ENCODE results near the gene RNF40. TPM values are rescaled to one million over a fixed set of nuclear protein-coding genes. Genes with fewer than 3 reads are reported as not detected.
A peak's percentile ranks its signal among the peaks of the same experiment; 100 is the strongest.
"Not testable (repeated sequence)": the region's sequence is repeated elsewhere in the genome, so short reads cannot be mapped to it uniquely, and the experiment has no call there.

RNF40 gene
- total RNA-seq, 5 donors from 2014 or later (not counting 1 experiment from before 2014, with no cell fraction given) = 55.7 to 106 (median 95.9) TPM

DNA sequence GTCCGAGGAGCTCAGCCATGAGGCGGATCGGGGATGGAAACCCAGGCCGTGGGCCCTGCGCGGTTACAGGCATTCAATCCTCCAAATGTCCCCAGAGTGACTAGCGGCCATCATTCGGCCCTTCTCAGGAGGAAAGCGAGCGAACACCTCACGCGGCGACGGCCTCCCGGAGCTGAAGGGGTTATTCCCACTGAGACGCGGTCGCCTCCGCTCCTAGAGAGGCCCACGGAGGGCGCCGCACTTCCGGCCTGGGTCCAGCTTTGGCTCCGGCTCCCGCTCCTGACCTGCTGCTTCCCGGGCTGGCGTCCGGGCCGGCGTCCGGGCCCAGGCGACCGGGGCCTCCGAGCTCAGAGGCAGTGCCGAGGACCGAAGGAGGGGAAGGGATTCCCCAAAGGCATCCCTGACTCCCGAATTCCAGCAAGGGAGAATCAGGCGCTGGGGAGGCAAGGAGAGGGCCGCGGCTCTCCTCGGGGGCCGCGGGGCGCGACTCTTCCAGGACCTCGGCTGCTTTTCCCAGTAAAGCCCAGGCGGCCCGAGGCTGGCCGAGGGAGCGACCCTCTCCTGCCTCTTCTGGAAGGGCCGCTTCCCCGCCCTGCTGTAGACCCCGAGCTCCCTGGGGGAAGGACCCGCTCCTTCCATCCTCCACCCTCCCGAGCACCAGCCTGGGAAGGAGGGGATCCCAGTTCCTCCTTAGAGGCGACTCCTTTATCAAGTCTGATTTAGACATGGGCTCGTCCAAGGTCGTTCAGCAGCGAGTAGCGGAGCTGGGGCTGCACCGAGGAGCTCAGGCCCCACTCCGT lies 43.4 kb downstream of the RNF40 start:
- CTCF ChIA-PET = interaction anchor here in 1 of 2 donors (0.6 to 1.2 kb wide), 3 partner anchors 9 to 52 kb away, joined by 3 to 10 read pairs (median 5); no protein-coding TSS in a partner anchor
- WGBS (ENCODE audit: insufficient coverage) = 11% methylated on average over 50 of the region's 62 CpGs
- ATAC-seq (replicated peaks in 1 of 4) (peak; percentile 87 to 96 (median 92)), DNase-seq (peak; percentile 12 to 72 (median 47))
- H3K4me3 ChIP-seq (ENCODE audit: control insufficient read depth in 1 of 2, extremely low read depth in 1 of 2, low read length in 1 of 2) = peak overlapping the region; percentile 71 to 83
- Mint-ChIP-seq H3K4me3 (peak overlapping the region; percentile 79 to 88 (median 83)), H3K36me3 (no peaks in the 10 kb centered on the region), H3K27ac (peak overlapping the region; percentile 76 to 82), H3K27me3 (no peaks in the 10 kb centered on the region), H3K4me1 (peaks cover 16 to 27% (median 22%) of the 10 kb centered on the region in 3 donors), H3K9me3 (no peaks in the 10 kb centered on the region)
- peaks cover 5 to 17% of the 10 kb centered on the region in 2 experiments for H3K4me1 ChIP-seq (ENCODE audit: control insufficient read depth in 1 of 2, extremely low read depth in 1 of 2, insufficient read depth in 2 of 2, low read length in 2 of 2)
- H3K9me3 ChIP-seq = no peaks in the 10 kb centered on the region
- H3K36me3 ChIP-seq (ENCODE audit: control insufficient read depth in 2 of 2, extremely low read depth in 1 of 2, insufficient read depth in 1 of 2, low read length in 1 of 2) = no peaks in the 10 kb centered on the region
- POLR2A ChIA-PET = interaction anchor here in 1 of 2 donors (0.7 kb wide), 1 partner anchor 84 kb away, joined by 3 read pairs; no protein-coding TSS in a partner anchor
- H3K27ac ChIP-seq (ENCODE audit: low read length) = peak overlapping the region; percentile 38
- peaks cover 0 to 12% of the 10 kb centered on the region in 2 experiments for H3K27me3 ChIP-seq (replicated peaks in 1 of 2; ENCODE audit: control insufficient read depth in 2 of 2, extremely low read depth in 1 of 2, insufficient read depth in 2 of 2, low read length in 1 of 2)

DNA sequence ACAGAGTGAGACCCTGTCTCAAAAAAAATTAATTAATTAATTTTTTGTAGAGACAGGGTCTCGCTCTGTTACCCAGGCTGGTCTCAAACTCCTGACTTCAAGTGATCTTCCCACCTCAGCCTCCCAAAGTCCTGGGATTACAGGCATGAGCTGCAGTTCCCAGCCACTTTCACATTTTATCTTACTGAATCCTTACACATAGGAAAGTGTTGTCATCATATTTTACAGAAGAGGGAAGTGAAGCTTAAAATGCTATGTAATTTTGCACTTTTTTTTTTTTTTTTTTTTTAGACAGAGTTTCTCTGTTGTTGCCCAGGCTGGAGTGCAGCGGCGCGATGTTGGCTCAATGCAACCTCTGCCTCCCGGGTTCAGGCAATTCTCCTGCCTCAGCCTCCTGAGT lies 46.0 kb downstream of the RNF40 start:
- Mint-ChIP-seq H3K36me3 (no peaks in the 10 kb centered on the region), H3K9me3 (no peaks in the 10 kb centered on the region), H3K4me3 (no peak overlapping the region), H3K27me3 (no peaks in the 10 kb centered on the region), H3K27ac (no peak overlapping the region), H3K4me1 (peaks cover 16 to 22% (median 21%) of the 10 kb centered on the region in 3 donors)
- DNase-seq (no peak), ATAC-seq (replicated peaks in 1 of 4) (no peak)
- ChIA-PET CTCF (interaction anchor here in 1 of 2 donors (0.6 kb wide), 1 partner anchor 233 kb away, joined by 3 read pairs; no protein-coding TSS in a partner anchor), POLR2A (no interaction called here)
- H3K9me3 ChIP-seq = no peaks in the 10 kb centered on the region
- peaks cover 5 to 17% of the 10 kb centered on the region in 2 experiments for H3K4me1 ChIP-seq (ENCODE audit: control insufficient read depth in 1 of 2, extremely low read depth in 1 of 2, insufficient read depth in 2 of 2, low read length in 2 of 2)
- H3K27ac ChIP-seq (ENCODE audit: low read length) = no peak overlapping the region
- H3K4me3 ChIP-seq (ENCODE audit: control insufficient read depth in 1 of 2, extremely low read depth in 1 of 2, low read length in 1 of 2) = no peak overlapping the region
- peaks cover 0 to 12% of the 10 kb centered on the region in 2 experiments for H3K27me3 ChIP-seq (replicated peaks in 1 of 2; ENCODE audit: control insufficient read depth in 2 of 2, extremely low read depth in 1 of 2, insufficient read depth in 2 of 2, low read length in 1 of 2)
- 55% methylated on average over 4 of the region's 5 CpGs for WGBS (ENCODE audit: insufficient coverage)
- no peaks in the 10 kb centered on the region for H3K36me3 ChIP-seq (ENCODE audit: control insufficient read depth in 2 of 2, extremely low read depth in 1 of 2, insufficient read depth in 1 of 2, low read length in 1 of 2)

- H3K36me3 Mint-ChIP-seq; H3K9me3 Mint-ChIP-seq; POLR2A ChIA-PET; CTCF ChIA-PET; H3K36me3 ChIP-seq (ENCODE audit: control insufficient read depth in 2 of 2, extremely low read depth in 1 of 2, insufficient read depth in 1 of 2, low read length in 1 of 2); H3K27me3 Mint-ChIP-seq; H3K4me3 ChIP-seq (ENCODE audit: control insufficient read depth in 1 of 2, extremely low read depth in 1 of 2, low read length in 1 of 2); ATAC-seq (replicated peaks in 1 of 4); H3K4me3 Mint-ChIP-seq; H3K27ac ChIP-seq (ENCODE audit: low read length); H3K9me3 ChIP-seq; H3K27ac Mint-ChIP-seq; DNase-seq: not testable (repeated sequence)
- Histone ChIP-seq H3K4me1 (ENCODE audit: control insufficient read depth in 1 of 2, extremely low read depth in 1 of 2, insufficient read depth in 2 of 2, low read length in 2 of 2) (peaks cover 8 to 22% of the 10 kb centered on the region in 2 experiments), H3K27me3 (replicated peaks in 1 of 2; ENCODE audit: control insufficient read depth in 2 of 2, extremely low read depth in 1 of 2, insufficient read depth in 2 of 2, low read length in 1 of 2) (peaks cover 0 to 12% of the 10 kb centered on the region in 2 experiments)
- 80% methylated on average over 2 of the region's 5 CpGs for WGBS (ENCODE audit: insufficient coverage)
- peaks cover 20 to 28% (median 22%) of the 10 kb centered on the region in 3 donors for H3K4me1 Mint-ChIP-seq
Observed at GRCh38 chr16:30808890-30809426, 46.8 kb downstream of the RNF40 start.

- peaks cover 8 to 28% of the 10 kb centered on the region in 2 experiments for H3K4me1 ChIP-seq (ENCODE audit: control insufficient read depth in 1 of 2, extremely low read depth in 1 of 2, insufficient read depth in 2 of 2, low read length in 2 of 2)
- H3K27me3 Mint-ChIP-seq; H3K36me3 ChIP-seq (ENCODE audit: control insufficient read depth in 2 of 2, extremely low read depth in 1 of 2, insufficient read depth in 1 of 2, low read length in 1 of 2); CTCF ChIA-PET; H3K36me3 Mint-ChIP-seq; H3K9me3 ChIP-seq; H3K4me3 ChIP-seq (ENCODE audit: control insufficient read depth in 1 of 2, extremely low read depth in 1 of 2, low read length in 1 of 2); H3K27ac Mint-ChIP-seq; ATAC-seq (replicated peaks in 1 of 4); DNase-seq; H3K4me3 Mint-ChIP-seq; H3K27ac ChIP-seq (ENCODE audit: low read length); H3K9me3 Mint-ChIP-seq: not testable (repeated sequence)
- peaks cover 22 to 34% (median 27%) of the 10 kb centered on the region in 3 donors for H3K4me1 Mint-ChIP-seq
- 70% methylated on average over 2 of the region's 5 CpGs for WGBS (ENCODE audit: insufficient coverage)
- POLR2A ChIA-PET = interaction anchor here in 1 of 2 donors (1.1 kb wide), 1 partner anchor 39 kb away, joined by 4 read pairs; no protein-coding TSS in a partner anchor
- H3K27me3 ChIP-seq (replicated peaks in 1 of 2; ENCODE audit: control insufficient read depth in 2 of 2, extremely low read depth in 1 of 2, insufficient read depth in 2 of 2, low read length in 1 of 2) = peaks cover 0 to 12% of the 10 kb centered on the region in 2 experiments
Observed at GRCh38 chr16:30809675-30810074, 47.6 kb downstream of the RNF40 start.

DNA sequence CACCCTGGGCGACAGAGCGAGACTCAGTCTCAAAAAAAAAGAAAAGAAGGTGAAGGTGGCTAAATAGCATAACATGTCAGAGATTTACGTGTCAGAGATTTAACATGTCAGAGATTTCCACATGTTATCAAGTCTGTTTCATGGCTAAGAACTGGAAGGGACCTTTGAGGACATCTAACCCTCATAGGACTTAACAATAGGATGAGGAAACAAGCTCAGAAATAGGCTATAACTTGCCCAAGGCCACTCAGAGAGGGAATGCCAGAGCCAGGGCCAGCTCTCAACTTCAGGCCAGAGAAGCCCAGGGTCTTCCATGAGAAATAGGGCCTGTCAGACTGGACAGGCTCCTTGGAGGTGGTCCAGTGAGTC lies 51.7 kb downstream of the RNF40 start:
- peak; percentile 5 to 21 (median 16) for ATAC-seq (replicated peaks in 1 of 4)
- ChIA-PET CTCF (interaction anchor here (0.5 to 1.6 kb wide), 5 partner anchors 9 to 185 kb away, joined by 3 to 10 read pairs (median 6); no protein-coding TSS in a partner anchor), POLR2A (no interaction called here)
- DNase-seq = no peak
- peak overlapping the region; percentile 90 to 91 for H3K27ac Mint-ChIP-seq
- H3K4me3 Mint-ChIP-seq = peak overlapping the region; percentile 78 to 86 (median 85)
- H3K9me3 ChIP-seq = no peaks in the 10 kb centered on the region
- no peaks in the 10 kb centered on the region for H3K9me3 Mint-ChIP-seq
- peak overlapping the region; percentile 60 to 74 for H3K4me3 ChIP-seq (ENCODE audit: control insufficient read depth in 1 of 2, extremely low read depth in 1 of 2, low read length in 1 of 2)
- WGBS (ENCODE audit: insufficient coverage) = 100% methylated on average over 2 of the region's 3 CpGs
- peaks cover 12 to 20% (median 13%) of the 10 kb centered on the region in 3 donors for H3K4me1 Mint-ChIP-seq
- H3K27me3 Mint-ChIP-seq = no peaks in the 10 kb centered on the region
- H3K27ac ChIP-seq (ENCODE audit: low read length) = peak overlapping the region; percentile 83
- H3K27me3 ChIP-seq (replicated peaks in 1 of 2; ENCODE audit: control insufficient read depth in 2 of 2, extremely low read depth in 1 of 2, insufficient read depth in 2 of 2, low read length in 1 of 2) = no peaks in the 10 kb centered on the region
- peaks cover 4 to 14% of the 10 kb centered on the region in 2 experiments for H3K4me1 ChIP-seq (ENCODE audit: control insufficient read depth in 1 of 2, extremely low read depth in 1 of 2, insufficient read depth in 2 of 2, low read length in 2 of 2)
- H3K36me3 Mint-ChIP-seq = no peaks in the 10 kb centered on the region
- H3K36me3 ChIP-seq (ENCODE audit: control insufficient read depth in 2 of 2, extremely low read depth in 1 of 2, insufficient read depth in 1 of 2, low read length in 1 of 2) = no peaks in the 10 kb centered on the region

DNA sequence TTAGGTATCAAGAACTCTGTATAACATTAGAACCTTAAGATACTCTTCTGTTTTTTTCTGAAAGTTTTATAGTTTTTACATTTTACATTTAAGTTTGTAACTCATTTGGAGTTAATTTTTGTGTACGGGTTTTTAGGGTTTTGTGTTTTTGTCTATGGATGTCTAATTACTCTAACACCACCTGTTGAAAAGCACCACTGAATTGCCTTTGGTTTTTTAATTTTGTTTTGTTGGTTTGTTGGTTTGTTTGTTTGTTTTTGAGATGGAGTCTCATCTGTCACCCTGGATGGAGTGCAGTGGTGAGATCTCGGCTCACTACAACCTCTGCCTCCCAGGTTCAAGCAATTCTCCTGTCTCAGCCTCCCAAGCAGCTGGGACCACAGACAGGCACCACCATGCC lies 54.6 kb downstream of the RNF40 start:
- no peaks in the 10 kb centered on the region for H3K27me3 Mint-ChIP-seq
- no peak overlapping the region for H3K27ac Mint-ChIP-seq
- Histone ChIP-seq H3K4me1 (ENCODE audit: control insufficient read depth in 1 of 2, extremely low read depth in 1 of 2, insufficient read depth in 2 of 2, low read length in 2 of 2) (peaks cover 4 to 14% of the 10 kb centered on the region in 2 experiments), H3K4me3 (ENCODE audit: control insufficient read depth in 1 of 2, extremely low read depth in 1 of 2, low read length in 1 of 2) (no peak overlapping the region), H3K9me3 (no peaks in the 10 kb centered on the region), H3K27ac (ENCODE audit: low read length) (no peak overlapping the region), H3K27me3 (replicated peaks in 1 of 2; ENCODE audit: control insufficient read depth in 2 of 2, extremely low read depth in 1 of 2, insufficient read depth in 2 of 2, low read length in 1 of 2) (no peaks in the 10 kb centered on the region), H3K36me3 (ENCODE audit: control insufficient read depth in 2 of 2, extremely low read depth in 1 of 2, insufficient read depth in 1 of 2, low read length in 1 of 2) (no peaks in the 10 kb centered on the region)
- ATAC-seq (replicated peaks in 1 of 4) = no peak
- ChIA-PET POLR2A (no interaction called here), CTCF (no interaction called here)
- H3K36me3 Mint-ChIP-seq = no peaks in the 10 kb centered on the region
- no peak for DNase-seq
- H3K4me3 Mint-ChIP-seq = no peak overlapping the region
- peaks cover 12 to 20% (median 13%) of the 10 kb centered on the region in 3 donors for H3K4me1 Mint-ChIP-seq
- no CpG with 5 or more reads among the region's 2 CpGs for WGBS (ENCODE audit: insufficient coverage)
- H3K9me3 Mint-ChIP-seq = no peaks in the 10 kb centered on the region
